Calu3 (cell line): ENCODE data around the gene LGR6. TPM values are rescaled to one million over a fixed set of nuclear protein-coding genes. Genes with fewer than 3 reads are reported as not detected.

ENCODE experiments used
- BruUV-seq: library from RNA; stranded (reverse); fragments of 400-500 nt; replicated peaks from 2 replicates; lab custom pipeline; 2021; lab: Mats Ljungman, UMichigan
- CTCF ChIA-PET: fragments of 300-600 bp; sonication (Branson Sonifier 250); formaldehyde crosslinking; loops from one replicate; lab custom pipeline; 2022; ENCODE audit warnings: antibody characterized with exemption; lab: Charles Lee
- DNase-seq: peaks from one replicate; pipeline ENCODE4 v3.0.0; 2022
- H3K27ac Mint-ChIP-seq: one replicate; pipeline ENCODE4 v1.8.0; 2022; ENCODE audit warnings: mixed read lengths; ENCODE audit not compliant: unreplicated experiment
- H3K27me3 Mint-ChIP-seq: one replicate; pipeline ENCODE4 v1.8.0; 2022; ENCODE audit warnings: mixed read lengths; ENCODE audit not compliant: unreplicated experiment
- H3K36me3 Mint-ChIP-seq: one replicate; pipeline ENCODE4 v1.8.0; 2022; ENCODE audit warnings: mild to moderate bottlenecking, moderate library complexity, mixed read lengths; ENCODE audit not compliant: insufficient read depth, unreplicated experiment
- H3K4me1 Mint-ChIP-seq: one replicate; pipeline ENCODE4 v1.8.0; 2022; ENCODE audit warnings: mild to moderate bottlenecking, low read depth, mixed read lengths; ENCODE audit not compliant: unreplicated experiment
- H3K4me3 Mint-ChIP-seq: one replicate; pipeline ENCODE4 v1.8.0; 2022; ENCODE audit warnings: mild to moderate bottlenecking, low read depth, moderate library complexity, mixed read lengths; ENCODE audit not compliant: unreplicated experiment
- H3K9me3 Mint-ChIP-seq: one replicate; pipeline ENCODE4 v1.8.0; 2022; ENCODE audit warnings: low read depth, mixed read lengths; ENCODE audit not compliant: unreplicated experiment
- intact Hi-C: fragments of 100-400 bp; cut with micrococcal nuclease; formaldehyde crosslinking; loops from one replicate; pipeline ENCODE4 v1.10.0; 2022; ENCODE audit not compliant: unreplicated experiment
- total RNA-seq: library from RNA; stranded (reverse); gene quantifications from 2 replicates; pipeline ENCODE4 v1.2.3, GENCODE V29; 2022
- TF ChIP-seq, protein P1 (sequence below): fragments of 200-600 bp; IDR thresholded peaks from one replicate; pipeline ENCODE4 v1.8.0; 2022; ENCODE audit warnings: antibody characterized with exemption; ENCODE audit not compliant: unreplicated experiment

Gene LGR6
- total RNA-seq, 1 experiment from 2014 or later: not detected

DNA sequence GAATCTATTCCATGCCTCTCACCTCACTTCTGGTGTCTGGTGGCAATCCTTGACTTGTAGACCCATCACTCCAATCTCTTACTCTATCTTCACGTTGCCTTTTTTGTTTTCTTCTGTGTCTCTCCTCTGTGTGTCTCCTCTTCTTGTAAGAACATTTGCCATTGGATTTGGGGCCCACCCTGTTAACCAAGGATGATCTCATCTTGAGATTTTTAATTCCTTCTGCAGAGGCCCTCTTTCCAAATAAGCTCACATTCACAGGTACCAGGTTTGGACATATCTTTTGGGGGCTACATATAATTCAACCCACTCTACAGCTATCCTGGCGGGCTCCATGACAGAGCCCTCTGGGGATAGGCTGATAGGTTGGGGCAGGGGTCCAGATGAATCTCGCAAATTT is 92.3 kb downstream of the LGR6 start:
- DNase-seq: no peak
- no TSS peak for BruUV-seq
- TF ChIP-seq, protein P1, sequence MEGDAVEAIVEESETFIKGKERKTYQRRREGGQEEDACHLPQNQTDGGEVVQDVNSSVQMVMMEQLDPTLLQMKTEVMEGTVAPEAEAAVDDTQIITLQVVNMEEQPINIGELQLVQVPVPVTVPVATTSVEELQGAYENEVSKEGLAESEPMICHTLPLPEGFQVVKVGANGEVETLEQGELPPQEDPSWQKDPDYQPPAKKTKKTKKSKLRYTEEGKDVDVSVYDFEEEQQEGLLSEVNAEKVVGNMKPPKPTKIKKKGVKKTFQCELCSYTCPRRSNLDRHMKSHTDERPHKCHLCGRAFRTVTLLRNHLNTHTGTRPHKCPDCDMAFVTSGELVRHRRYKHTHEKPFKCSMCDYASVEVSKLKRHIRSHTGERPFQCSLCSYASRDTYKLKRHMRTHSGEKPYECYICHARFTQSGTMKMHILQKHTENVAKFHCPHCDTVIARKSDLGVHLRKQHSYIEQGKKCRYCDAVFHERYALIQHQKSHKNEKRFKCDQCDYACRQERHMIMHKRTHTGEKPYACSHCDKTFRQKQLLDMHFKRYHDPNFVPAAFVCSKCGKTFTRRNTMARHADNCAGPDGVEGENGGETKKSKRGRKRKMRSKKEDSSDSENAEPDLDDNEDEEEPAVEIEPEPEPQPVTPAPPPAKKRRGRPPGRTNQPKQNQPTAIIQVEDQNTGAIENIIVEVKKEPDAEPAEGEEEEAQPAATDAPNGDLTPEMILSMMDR: no peak
- no peaks in the 10 kb centered on the region for H3K9me3 Mint-ChIP-seq
- H3K36me3 Mint-ChIP-seq: no peaks in the 10 kb centered on the region
- intact Hi-C loops: no loop called here
- H3K4me3 Mint-ChIP-seq: no peak overlapping the region
- H3K27me3 Mint-ChIP-seq: peaks cover 93% of the 10 kb centered on the region
- no peak overlapping the region for H3K27ac Mint-ChIP-seq
- H3K4me1 Mint-ChIP-seq: no peaks in the 10 kb centered on the region
- CTCF ChIA-PET: no interaction called here

DNA sequence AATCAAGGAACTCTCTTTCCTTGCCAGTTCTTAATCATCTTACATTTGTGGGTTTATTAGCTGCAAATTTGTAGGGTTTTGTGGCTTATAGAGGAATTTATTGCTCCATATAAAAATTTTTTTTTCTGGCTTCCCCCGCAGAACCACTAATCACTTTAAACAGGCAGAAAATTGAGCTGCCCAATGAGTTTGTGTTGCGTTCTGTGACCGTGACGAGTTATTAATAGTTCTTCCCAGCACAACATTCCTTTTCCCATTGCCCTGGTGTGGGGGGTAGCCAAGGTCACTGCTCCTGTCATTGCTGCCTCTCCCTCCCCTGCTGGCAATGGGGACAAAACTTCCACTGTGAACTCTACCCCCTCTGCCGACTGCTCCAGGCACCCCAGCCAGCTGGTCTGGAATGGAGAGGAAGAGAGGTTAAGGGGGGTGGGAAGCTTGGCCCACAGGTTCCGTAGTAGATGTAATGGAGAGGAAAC is 93.1 kb downstream of the LGR6 start:
- intact Hi-C loops: no loop called here
- H3K4me3 Mint-ChIP-seq: no peak overlapping the region
- CTCF ChIA-PET: no interaction called here
- H3K27ac Mint-ChIP-seq: no peak overlapping the region
- H3K27me3 Mint-ChIP-seq: peaks cover 91% of the 10 kb centered on the region
- BruUV-seq: no TSS peak
- TF ChIP-seq, protein P1: no peak
- H3K9me3 Mint-ChIP-seq: no peaks in the 10 kb centered on the region
- H3K36me3 Mint-ChIP-seq: no peaks in the 10 kb centered on the region
- no peaks in the 10 kb centered on the region for H3K4me1 Mint-ChIP-seq
- no peak for DNase-seq

DNA sequence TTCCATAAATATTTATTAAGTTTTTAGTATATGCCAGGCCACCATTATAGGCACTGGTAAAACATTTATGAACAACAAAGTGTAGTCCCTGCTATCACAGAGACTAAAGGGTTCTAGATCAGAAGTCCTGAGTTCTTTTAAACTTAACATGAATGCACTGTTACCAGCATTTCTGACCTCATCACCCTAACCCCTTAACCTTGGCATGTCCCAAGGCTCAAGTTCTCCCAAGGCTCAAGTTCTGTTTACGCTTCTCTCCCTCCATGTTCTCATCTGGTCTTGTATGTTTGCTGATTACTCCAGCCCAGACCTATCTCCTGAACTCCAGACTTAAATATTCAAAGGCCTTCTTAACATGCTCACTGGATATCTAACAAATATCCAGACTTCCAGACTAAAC is 93.6 kb downstream of the LGR6 start:
- no peaks in the 10 kb centered on the region for H3K36me3 Mint-ChIP-seq
- DNase-seq: no peak
- H3K9me3 Mint-ChIP-seq: no peaks in the 10 kb centered on the region
- TF ChIP-seq, protein P1: no peak
- intact Hi-C loops: no loop called here
- no peak overlapping the region for H3K4me3 Mint-ChIP-seq
- no peaks in the 10 kb centered on the region for H3K4me1 Mint-ChIP-seq
- no peak overlapping the region for H3K27ac Mint-ChIP-seq
- H3K27me3 Mint-ChIP-seq: peaks cover 91% of the 10 kb centered on the region
- CTCF ChIA-PET: no interaction called here
- no TSS peak for BruUV-seq

DNA sequence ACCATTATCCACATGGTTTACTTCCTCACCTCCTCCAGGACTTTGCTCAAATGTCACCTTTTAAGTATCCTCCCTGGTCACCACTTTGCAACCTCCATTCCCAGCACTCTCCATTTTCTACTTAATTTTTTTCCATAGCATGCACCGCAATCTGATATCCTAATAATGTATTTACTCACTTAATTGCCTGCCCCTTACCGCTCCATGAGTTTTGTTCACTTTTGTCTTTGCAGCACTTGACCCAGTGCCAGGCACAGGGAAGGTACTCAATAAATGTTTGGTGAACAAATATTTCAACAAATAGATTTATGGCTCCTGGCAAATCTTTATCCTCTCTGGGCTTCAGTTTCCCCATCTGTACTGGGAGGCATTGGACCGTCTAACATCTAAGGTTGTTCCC is 94.6 kb downstream of the LGR6 start:
- no peaks in the 10 kb centered on the region for H3K9me3 Mint-ChIP-seq
- H3K27ac Mint-ChIP-seq: no peak overlapping the region
- no peak for DNase-seq
- peaks cover 91% of the 10 kb centered on the region for H3K27me3 Mint-ChIP-seq
- H3K4me3 Mint-ChIP-seq: no peak overlapping the region
- TF ChIP-seq, protein P1: no peak
- no TSS peak for BruUV-seq
- no peaks in the 10 kb centered on the region for H3K36me3 Mint-ChIP-seq
- no peaks in the 10 kb centered on the region for H3K4me1 Mint-ChIP-seq
- intact Hi-C loops: no loop called here
- CTCF ChIA-PET: no interaction called here
